D721Med (cell line): ENCODE results near the gene SEMA3C.

Experiments
- DNase-seq: peaks from one replicate; pipeline ENCODE4 v3.0.0; 2011; ENCODE audit warnings: low spot score; ENCODE audit not compliant: insufficient read length
- FAIRE-seq: peaks from 2 replicates; lab custom pipeline; 2011; peaks lifted over from hg19 to GRCh38; lab: Jason Lieb, UNC
- TF ChIP-seq, protein P1 (sequence below): IDR thresholded peaks from 2 replicates; pipeline ENCODE4 v1.5.1; 2012; ENCODE audit warnings: mild to moderate bottlenecking, control low read depth; ENCODE audit not compliant: insufficient read depth; ENCODE audit errors: missing control alignments

Gene SEMA3C

DNA sequence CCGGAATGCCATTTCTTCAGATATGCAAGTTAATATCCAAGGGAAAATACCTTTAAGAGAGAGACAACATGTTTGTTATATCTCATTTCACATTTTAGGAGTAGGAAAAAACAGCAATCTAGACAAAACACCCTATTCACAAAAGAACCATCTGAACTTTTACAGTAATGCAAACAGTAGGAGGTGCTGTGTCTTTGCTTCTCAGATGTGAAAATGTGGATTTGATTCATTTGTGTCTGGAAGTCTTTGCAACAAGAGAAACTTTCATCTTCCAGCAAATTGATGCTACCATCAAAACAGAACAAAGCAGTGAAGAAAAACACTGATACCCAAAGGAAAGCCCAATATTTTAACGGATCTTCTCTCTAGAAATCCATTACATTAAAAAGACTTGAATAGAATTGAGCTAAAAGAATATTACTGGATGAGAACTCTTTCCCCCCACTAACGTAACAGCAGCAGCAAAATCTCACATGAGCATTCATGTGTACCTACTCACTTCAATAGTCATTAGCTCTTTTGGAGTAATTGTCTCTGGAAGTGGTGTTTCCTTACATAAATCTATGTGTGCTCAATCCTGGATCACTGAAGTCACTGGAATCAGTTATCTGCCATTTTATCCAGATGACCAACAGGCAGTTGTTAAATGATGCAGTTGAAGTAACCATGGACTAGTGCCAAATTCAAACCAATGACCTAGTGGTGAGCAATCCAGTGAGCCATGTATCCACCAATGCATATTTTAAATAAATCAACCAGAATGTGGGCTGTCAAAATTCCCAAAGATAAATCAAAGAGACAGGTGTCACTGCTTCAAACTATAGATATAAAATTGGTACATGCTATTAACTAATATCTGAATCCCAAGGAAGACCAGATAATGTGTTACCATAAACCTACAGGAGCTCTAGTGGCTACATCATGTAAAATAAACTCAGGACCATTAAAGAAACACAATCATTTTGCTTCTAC is 1.8 kb downstream of the SEMA3C start:
- DNase-seq (no peak), FAIRE-seq (peak; percentile 95)
- TF ChIP-seq, protein P1, sequence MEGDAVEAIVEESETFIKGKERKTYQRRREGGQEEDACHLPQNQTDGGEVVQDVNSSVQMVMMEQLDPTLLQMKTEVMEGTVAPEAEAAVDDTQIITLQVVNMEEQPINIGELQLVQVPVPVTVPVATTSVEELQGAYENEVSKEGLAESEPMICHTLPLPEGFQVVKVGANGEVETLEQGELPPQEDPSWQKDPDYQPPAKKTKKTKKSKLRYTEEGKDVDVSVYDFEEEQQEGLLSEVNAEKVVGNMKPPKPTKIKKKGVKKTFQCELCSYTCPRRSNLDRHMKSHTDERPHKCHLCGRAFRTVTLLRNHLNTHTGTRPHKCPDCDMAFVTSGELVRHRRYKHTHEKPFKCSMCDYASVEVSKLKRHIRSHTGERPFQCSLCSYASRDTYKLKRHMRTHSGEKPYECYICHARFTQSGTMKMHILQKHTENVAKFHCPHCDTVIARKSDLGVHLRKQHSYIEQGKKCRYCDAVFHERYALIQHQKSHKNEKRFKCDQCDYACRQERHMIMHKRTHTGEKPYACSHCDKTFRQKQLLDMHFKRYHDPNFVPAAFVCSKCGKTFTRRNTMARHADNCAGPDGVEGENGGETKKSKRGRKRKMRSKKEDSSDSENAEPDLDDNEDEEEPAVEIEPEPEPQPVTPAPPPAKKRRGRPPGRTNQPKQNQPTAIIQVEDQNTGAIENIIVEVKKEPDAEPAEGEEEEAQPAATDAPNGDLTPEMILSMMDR: peak; percentile 45

- FAIRE-seq: peak; percentile 46
- TF ChIP-seq, protein P1: no peak
- no peak for DNase-seq
Measured at GRCh38 chr7:80910228-80910627, 8.6 kb downstream of the SEMA3C start.

DNA sequence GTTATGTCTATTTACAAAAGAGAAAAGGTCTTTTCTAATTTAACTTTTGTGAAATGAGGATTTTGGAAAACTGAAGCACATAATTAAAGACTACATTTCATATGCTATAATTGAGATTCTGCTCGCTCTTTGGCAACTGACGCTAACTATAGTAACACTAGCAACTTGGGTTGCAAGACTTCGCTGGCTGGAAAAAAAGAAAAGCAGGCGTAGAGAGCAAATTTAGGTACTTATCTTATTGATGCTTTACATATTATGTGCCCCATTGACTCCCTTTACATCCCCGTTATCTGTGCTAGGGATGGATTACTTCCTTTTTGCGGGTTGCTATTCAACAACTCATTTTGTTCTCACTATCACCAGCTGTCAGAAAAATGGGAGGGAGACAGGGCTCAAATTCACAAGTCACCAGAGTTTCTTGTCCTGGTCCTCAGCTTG is 10.5 kb downstream of the SEMA3C start:
- DNase-seq (no peak), FAIRE-seq (no peak)
- TF ChIP-seq, protein P1: no peak

- FAIRE-seq: no peak
- no peak for DNase-seq
- TF ChIP-seq, protein P1: no peak
Measured at GRCh38 chr7:80907612-80908011, 11.2 kb downstream of the SEMA3C start.

GRCh38 chr7:80907141-80907601 is 11.7 kb downstream of the SEMA3C start:
- no peak for FAIRE-seq

DNA sequence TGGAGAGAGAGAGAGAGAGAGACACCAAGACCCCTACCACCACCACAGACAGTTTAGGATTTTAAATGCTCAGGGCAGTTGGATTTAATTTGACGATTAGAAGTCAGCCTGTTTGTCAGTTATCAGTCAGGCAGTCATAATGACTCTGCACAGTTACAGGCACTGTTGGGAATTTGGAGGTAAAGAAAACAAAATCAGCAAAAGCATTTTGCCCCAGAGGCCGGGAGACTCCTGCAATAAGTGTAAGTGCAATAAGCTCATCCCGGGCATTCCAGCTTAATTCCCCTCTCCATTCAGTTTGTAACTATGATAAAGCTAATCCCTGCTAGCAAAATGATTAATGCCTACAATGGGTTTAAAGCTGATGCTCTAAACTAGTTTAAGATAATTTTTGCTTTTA is 13.5 kb downstream of the SEMA3C start:
- DNase-seq: no peak

More at GRCh38 chr7:80907141-80907601, 11.7 kb downstream of the SEMA3C start:
- DNase-seq: no peak
- TF ChIP-seq, protein P1: no peak

More for the DNA sequence above, 13.5 kb downstream of the SEMA3C start:
- TF ChIP-seq, protein P1: no peak
- peak; percentile 94 for FAIRE-seq
